ENCODE data around the gene MAPKAPK2.

DNA sequence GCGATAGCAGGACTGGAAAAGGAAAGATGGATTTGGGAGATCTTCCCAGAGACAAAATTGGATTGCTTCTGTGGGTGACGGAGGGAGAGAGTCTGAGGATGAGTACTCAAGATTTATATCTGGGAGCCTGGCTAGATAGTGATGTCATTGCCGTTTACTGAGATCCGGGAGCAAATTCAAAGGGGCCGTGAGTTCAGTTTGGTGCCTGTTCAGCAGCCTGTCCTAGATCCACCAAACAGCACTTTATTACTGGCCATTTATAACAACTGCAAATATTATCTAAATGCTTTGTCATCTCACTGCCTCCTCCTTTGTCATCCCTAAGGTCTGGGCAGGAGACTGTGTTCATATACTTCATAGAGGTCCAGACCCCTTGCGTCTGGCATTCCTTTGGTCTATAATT lies 29.2 kb downstream of the MAPKAPK2 start:
- TF ChIP-seq POLR2A (IDR thresholded peaks at IDR 0.05) (no peak), CTCF (IDR thresholded peaks at IDR 0.05) (no peak)
